Middle frontal gyrus (tissue), 1 donor: ENCODE measurements around the gene FAM151B.

ENCODE experiments used
- DNase-seq: peaks from one replicate; pipeline ENCODE4 v3.0.0-alpha.2; 2015; ENCODE audit warnings: low spot score; ENCODE audit errors: extremely low spot score

Gene FAM151B

DNA sequence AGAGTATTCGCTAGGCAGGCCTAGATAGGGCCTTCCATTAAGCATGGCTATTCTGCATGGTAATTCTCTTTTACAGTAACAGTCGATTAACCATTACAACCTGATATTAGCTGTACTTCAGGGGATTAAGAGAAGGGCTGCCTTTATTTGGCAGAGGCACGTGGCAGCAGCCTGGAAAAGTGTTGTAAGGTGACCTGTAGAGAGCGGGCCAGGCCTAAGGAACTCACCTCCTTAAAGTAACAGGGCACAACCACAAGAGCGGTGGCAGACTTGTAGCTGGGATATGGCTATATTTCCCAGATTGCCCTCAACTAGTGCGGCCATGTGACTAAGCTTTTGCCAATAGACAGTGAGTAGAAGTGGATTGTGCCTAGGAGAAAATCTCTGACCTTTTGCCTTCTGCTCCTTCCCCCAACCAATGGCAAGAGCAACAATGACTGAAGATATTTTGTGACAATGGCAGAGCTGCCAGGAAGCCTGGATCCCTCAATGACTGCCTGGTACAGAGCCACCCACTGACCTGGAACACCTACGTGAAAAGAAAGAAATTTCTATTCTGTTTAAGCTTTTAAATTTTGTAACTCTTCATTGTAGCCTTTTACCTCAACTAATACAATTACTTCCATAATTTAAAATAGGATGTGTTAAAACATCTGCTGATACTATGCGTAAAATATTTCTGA lies 101.1 kb downstream of the FAM151B start:
- DNase-seq = no peak

DNA sequence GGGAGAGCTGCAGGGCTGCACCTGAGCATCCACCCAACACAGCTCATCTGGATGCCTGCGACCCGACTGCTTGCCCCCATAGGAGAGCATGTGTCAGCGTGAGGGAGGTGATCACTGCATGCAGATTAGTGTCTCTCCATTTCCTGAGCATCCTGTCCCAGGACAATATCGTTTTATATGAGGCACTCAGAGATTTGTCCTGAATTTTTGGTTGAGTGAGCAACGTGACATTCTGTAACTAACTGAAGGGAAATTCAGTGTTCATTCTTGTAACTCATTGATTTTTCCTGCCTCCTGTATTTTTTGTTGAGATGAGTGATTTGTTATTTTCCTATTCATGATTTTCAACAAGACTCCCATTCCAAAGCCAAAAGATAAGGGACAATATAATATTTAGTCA lies 102.9 kb downstream of the FAM151B start:
- no peak for DNase-seq

GRCh38 chr5:80591352-80591751 lies 103.5 kb downstream of the FAM151B start:
- DNase-seq = no peak

DNA sequence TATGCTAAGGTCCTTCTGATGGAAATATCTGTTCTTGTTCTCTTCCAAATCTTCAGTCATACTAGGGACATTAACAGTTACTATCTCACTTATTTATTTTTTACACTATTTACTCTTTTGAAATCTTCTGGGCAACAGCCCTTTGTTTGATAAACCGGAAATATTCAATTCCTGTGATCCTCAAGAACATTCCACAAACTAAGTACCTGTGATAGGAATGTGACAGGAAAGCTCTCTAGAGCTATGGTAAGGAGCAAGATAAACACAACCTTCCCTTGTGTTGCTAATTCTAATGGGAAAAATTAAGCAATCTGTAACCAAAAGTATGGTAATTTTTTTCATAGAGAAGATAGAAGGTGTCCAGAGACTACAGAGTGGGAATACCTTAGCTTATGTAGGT lies 104.2 kb downstream of the FAM151B start:
- DNase-seq = no peak
